Measurements from ENCODE around the gene ITM2A. TPM values are rescaled to one million over a fixed set of nuclear protein-coding genes. Genes with fewer than 3 reads are reported as not detected.

The ITM2A gene
- total RNA-seq, result 10 to 100 TPM; 63.1 to 70.5 TPM

DNA sequence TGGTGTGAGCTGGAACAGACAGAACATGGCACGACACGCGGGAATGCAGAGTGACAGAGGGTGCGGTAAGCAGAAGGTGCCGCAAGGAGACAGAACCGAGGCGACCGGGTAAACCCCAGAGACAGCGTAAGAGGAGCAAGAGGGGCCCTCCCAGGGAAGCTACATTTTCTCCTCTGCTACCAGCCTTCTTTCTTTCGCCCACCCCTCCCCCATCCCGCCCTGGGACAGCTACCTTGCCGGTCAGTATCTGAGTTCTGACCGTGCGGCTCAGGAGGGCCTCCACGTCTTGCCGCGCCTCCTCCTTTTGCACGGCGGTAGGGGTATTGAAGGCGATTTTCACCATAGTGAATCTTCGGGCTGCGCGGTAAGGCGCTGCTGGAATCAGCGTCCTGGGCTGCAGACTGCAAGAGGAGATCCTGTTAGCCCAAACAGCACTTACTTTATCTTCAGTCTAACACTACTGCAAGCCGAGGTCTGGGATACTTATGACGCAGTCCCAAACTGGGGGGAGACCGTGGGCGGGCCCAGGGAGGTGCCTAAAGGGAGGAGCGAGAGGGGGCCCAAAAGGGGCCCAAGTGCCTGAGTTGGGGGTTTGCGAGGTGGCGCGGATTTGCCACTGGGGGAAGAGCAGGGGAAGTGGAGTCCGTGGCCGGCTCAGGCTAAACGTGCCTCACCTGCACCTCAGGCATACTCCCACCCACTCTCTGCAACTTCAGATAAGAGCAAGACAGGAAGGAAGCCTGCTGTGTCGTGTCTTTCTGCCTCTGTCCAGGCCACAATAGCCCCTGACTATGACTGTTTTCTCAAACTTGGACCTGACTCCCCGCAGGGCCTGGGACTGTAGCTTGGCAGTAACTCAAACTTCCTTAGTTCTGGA is at the start of gene ITM2A:
TSS of gene ITM2A (minus strand) at position 462 of the 877 bp plus-strand sequence. CDS start at position 343, 119 bp downstream.
- Mint-ChIP-seq H3K27ac (peak within 1 kb of the TSS; percentile 95), H3K27me3 (no peaks in the 10 kb centered on the region), H3K4me1 (ENCODE audit: low read depth) (peaks cover 35% of the 10 kb centered on the region), H3K36me3 (ENCODE audit: low read depth) (peaks cover 12% of the 10 kb centered on the region), H3K4me3 (peak within 1 kb of the TSS; percentile 90), H3K9me3 (no peaks in the 10 kb centered on the region)
- CTCF ChIA-PET, result interaction anchor here (1.1 kb wide), 1 partner anchor 43 kb away, joined by 3 read pairs; no protein-coding TSS in a partner anchor
- DNase-seq (peak; percentile 78), ATAC-seq (peak; percentile 77)
- POLR2A ChIA-PET, result interaction anchor here (0.7 to 1.1 kb wide), 2 partner anchors 211 to 1262 kb away, joined by 3 to 4 read pairs; no protein-coding TSS in a partner anchor
- intact Hi-C loops (cut with micrococcal nuclease), result loop anchor here (10.0 kb wide), 1 partner anchor 202 kb away; no protein-coding TSS in a partner anchor
- TF ChIP-seq, protein P1, sequence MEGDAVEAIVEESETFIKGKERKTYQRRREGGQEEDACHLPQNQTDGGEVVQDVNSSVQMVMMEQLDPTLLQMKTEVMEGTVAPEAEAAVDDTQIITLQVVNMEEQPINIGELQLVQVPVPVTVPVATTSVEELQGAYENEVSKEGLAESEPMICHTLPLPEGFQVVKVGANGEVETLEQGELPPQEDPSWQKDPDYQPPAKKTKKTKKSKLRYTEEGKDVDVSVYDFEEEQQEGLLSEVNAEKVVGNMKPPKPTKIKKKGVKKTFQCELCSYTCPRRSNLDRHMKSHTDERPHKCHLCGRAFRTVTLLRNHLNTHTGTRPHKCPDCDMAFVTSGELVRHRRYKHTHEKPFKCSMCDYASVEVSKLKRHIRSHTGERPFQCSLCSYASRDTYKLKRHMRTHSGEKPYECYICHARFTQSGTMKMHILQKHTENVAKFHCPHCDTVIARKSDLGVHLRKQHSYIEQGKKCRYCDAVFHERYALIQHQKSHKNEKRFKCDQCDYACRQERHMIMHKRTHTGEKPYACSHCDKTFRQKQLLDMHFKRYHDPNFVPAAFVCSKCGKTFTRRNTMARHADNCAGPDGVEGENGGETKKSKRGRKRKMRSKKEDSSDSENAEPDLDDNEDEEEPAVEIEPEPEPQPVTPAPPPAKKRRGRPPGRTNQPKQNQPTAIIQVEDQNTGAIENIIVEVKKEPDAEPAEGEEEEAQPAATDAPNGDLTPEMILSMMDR (IDR thresholded peaks at IDR 0.05), result no peak

DNA sequence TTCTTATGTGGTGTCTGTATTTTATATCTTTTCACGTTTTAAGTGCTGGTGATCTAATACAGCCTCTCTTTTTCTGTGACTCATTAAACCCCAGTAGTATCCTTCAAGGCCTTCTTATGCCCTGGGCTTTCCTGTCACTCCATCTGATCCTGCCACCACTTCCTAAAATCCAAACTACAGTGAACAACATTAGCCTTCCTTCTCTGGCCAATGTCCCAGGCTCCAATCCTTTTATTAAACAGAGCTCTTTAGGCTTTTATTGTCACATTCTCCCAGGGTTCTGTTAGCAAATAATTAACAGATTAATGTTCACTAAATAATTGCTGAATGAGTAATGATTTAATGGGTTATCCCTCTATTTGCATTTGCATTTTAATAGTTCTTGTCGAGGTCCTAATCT is 47.9 kb upstream of the ITM2A start:
- ATAC-seq (no peak), DNase-seq (no peak)
- intact Hi-C loops (cut with micrococcal nuclease), result loop anchor here (10.0 kb wide), 1 partner anchor 140 kb away; no protein-coding TSS in a partner anchor
- POLR2A ChIA-PET, result no interaction called here
- no peaks in the 10 kb centered on the region for H3K9me3 Mint-ChIP-seq
- no peak overlapping the region for H3K27ac Mint-ChIP-seq
- H3K4me3 Mint-ChIP-seq, result no peak overlapping the region
- no peaks in the 10 kb centered on the region for H3K4me1 Mint-ChIP-seq (ENCODE audit: low read depth)
- CTCF ChIA-PET, result interaction anchor here (1.0 kb wide), 1 partner anchor 144 kb away, joined by 3 read pairs; no protein-coding TSS in a partner anchor
- TF ChIP-seq, protein P1 (IDR thresholded peaks at IDR 0.05), result no peak
- H3K27me3 Mint-ChIP-seq, result no peaks in the 10 kb centered on the region
- no peaks in the 10 kb centered on the region for H3K36me3 Mint-ChIP-seq (ENCODE audit: low read depth)

- Mint-ChIP-seq H3K27me3 (no peaks in the 10 kb centered on the region), H3K4me3 (no peak overlapping the region), H3K9me3 (no peaks in the 10 kb centered on the region), H3K36me3 (ENCODE audit: low read depth) (no peaks in the 10 kb centered on the region), H3K4me1 (ENCODE audit: low read depth) (peaks cover 4% of the 10 kb centered on the region), H3K27ac (no peak overlapping the region)
- intact Hi-C loops (cut with micrococcal nuclease), result loop anchor here (10.0 kb wide), 1 partner anchor 139 kb away; no protein-coding TSS in a partner anchor
- no peak for DNase-seq
- TF ChIP-seq, protein P1 (IDR thresholded peaks at IDR 0.05), result no peak
- no peak for ATAC-seq
- ChIA-PET CTCF (interaction anchor here (0.6 kb wide), 1 partner anchor 858 kb away, joined by 4 read pairs; no protein-coding TSS in a partner anchor), POLR2A (no interaction called here)
Observed at GRCh38 chrX:79413963-79414362, 46.8 kb upstream of the ITM2A start.

GRCh38 chrX:79412972-79413371 is 45.8 kb upstream of the ITM2A start:
- no peak for DNase-seq
- TF ChIP-seq, protein P1 (IDR thresholded peaks at IDR 0.05), result peak; percentile 56
- no peak for ATAC-seq
- no peak overlapping the region for H3K27ac Mint-ChIP-seq
- no peaks in the 10 kb centered on the region for H3K9me3 Mint-ChIP-seq
- H3K4me1 Mint-ChIP-seq (ENCODE audit: low read depth), result peaks cover 8% of the 10 kb centered on the region
- ChIA-PET POLR2A (interaction anchor here (0.6 to 0.7 kb wide), 2 partner anchors 23 to 565 kb away, joined by 3 read pairs; no protein-coding TSS in a partner anchor), CTCF (interaction anchor here (0.6 to 1.4 kb wide), 8 partner anchors 37 to 705 kb away, joined by 3 to 4 read pairs (median 3); no protein-coding TSS in a partner anchor)
- no peaks in the 10 kb centered on the region for H3K36me3 Mint-ChIP-seq (ENCODE audit: low read depth)
- intact Hi-C loops (cut with micrococcal nuclease), result loop anchor here (10.0 kb wide), 1 partner anchor 138 kb away; no protein-coding TSS in a partner anchor
- peak overlapping the region; percentile 48 for H3K4me3 Mint-ChIP-seq
- no peaks in the 10 kb centered on the region for H3K27me3 Mint-ChIP-seq

Measured in activated CD8-positive, alpha-beta T cell treated with anti-CD3 and anti-CD28 coated beads for 36 hours (primary cell).